Neural cell (in vitro differentiated cells): ENCODE measurements around the gene CASTOR2. TPM values are rescaled to one million over a fixed set of nuclear protein-coding genes. Genes with fewer than 3 reads are reported as not detected.

Experiments used
- H2AFZ ChIP-seq: fragments of 200-600, 300-800 bp; sonication (generic), shearing (Covaris generic); 2 replicates; pipeline ENCODE4 v1.6.0; 2014; ENCODE audit warnings: low read depth, mild to moderate bottlenecking, antibody characterized with exemption, low read length, moderate library complexity
- H3F3A ChIP-seq: fragments of 200-600 bp; shearing (Covaris generic); 2 replicates; pipeline ENCODE4 v1.6.1; 2016; ENCODE audit warnings: mild to moderate bottlenecking, moderate library complexity, mixed read lengths, antibody characterized with exemption, low read length; ENCODE audit not compliant: insufficient read depth, poor library complexity, severe bottlenecking
- H3K27ac ChIP-seq: fragments of 200-600, 300-800 bp; sonication (generic), shearing (Covaris generic); 2 replicates; pipeline ENCODE4 v1.5.1; 2014; ENCODE audit warnings: mild to moderate bottlenecking, low read length, moderate library complexity
- H3K27me3 ChIP-seq: fragments of 300-800, 200-600 bp; sonication (generic), shearing (Covaris generic); 2 replicates; pipeline ENCODE4 v1.6.0; 2014; ENCODE audit warnings: mild to moderate bottlenecking, low read depth, low read length, moderate library complexity; ENCODE audit not compliant: insufficient read depth
- H3K36me3 ChIP-seq: fragments of 300-800, 200-600 bp; sonication (generic), shearing (Covaris generic); 2 replicates; pipeline ENCODE4 v1.5.1; 2014; ENCODE audit warnings: mild to moderate bottlenecking, antibody characterized with exemption, low read length, moderate library complexity; ENCODE audit not compliant: insufficient read depth
- H3K4me2 ChIP-seq: fragments of 300-800, 200-600 bp; sonication (generic), shearing (Covaris generic); 2 replicates; pipeline ENCODE4 v1.6.0; 2014; ENCODE audit warnings: mild to moderate bottlenecking, low read length
- H3K4me3 ChIP-seq: fragments of 300-800, 200-600 bp; sonication (generic), shearing (Covaris generic); 2 replicates; pipeline ENCODE4 v1.5.1; 2014; ENCODE audit warnings: mild to moderate bottlenecking, low read length, moderate library complexity
- H3K79me2 ChIP-seq: fragments of 200-600 bp; shearing (Covaris generic); replicated peaks from 2 replicates; pipeline ENCODE4 v1.6.0; 2014; ENCODE audit warnings: mild to moderate bottlenecking, low read length, moderate library complexity; ENCODE audit not compliant: insufficient read depth
- H3K9ac ChIP-seq: fragments of 300-800, 200-600 bp; sonication (generic), shearing (Covaris generic); 2 replicates; pipeline ENCODE4 v1.6.1; 2016; ENCODE audit warnings: mild to moderate bottlenecking, low read length, mixed read lengths
- H3K9me2 ChIP-seq: fragments of 200-600 bp; shearing (Covaris generic); 2 replicates; pipeline ENCODE4 v1.6.1; 2016; ENCODE audit warnings: mild to moderate bottlenecking, low read length, mixed read lengths; ENCODE audit not compliant: insufficient read depth
- H3K9me3 ChIP-seq: fragments of 200-600, 300-800 bp; sonication (generic), shearing (Covaris generic); 2 replicates; pipeline ENCODE4 v1.6.1; 2016; ENCODE audit warnings: mild to moderate bottlenecking, mixed run types, low read length, moderate library complexity, mixed read lengths
- H4K20me1 ChIP-seq: fragments of 200-600 bp; shearing (Covaris generic); 2 replicates; pipeline ENCODE4 v1.6.1; 2016; ENCODE audit warnings: mild to moderate bottlenecking, mixed run types; ENCODE audit not compliant: insufficient read depth
- EP300 ChIP-seq: fragments of 450-650 bp; conservative IDR thresholded peaks from 2 replicates; pipeline ENCODE4 v1.6.1; 2014; ENCODE audit warnings: antibody characterized with exemption, mild to moderate bottlenecking, moderate library complexity; ENCODE audit not compliant: poor library complexity, severe bottlenecking
- EZH2 ChIP-seq: fragments of 200-600, 300-800 bp; shearing (Covaris generic), sonication (generic); IDR thresholded peaks from 2 replicates; pipeline ENCODE4 v1.6.1; 2014; ENCODE audit warnings: antibody characterized with exemption, low read length, borderline replicate concordance, mild to moderate bottlenecking; ENCODE audit not compliant: insufficient read depth, poor library complexity, severe bottlenecking
- MXI1 ChIP-seq: fragments of 450-650 bp; conservative IDR thresholded peaks from 2 replicates; pipeline ENCODE4 v1.6.1; 2014; ENCODE audit warnings: antibody characterized with exemption, mild to moderate bottlenecking; ENCODE audit not compliant: poor library complexity, severe bottlenecking
- POLR2AphosphoS5 ChIP-seq: IDR thresholded peaks from 2 replicates; pipeline ENCODE4 v1.6.1; 2012
- RAD21 ChIP-seq: fragments of 450-650 bp; conservative IDR thresholded peaks from 2 replicates; pipeline ENCODE4 v1.6.1; 2014; ENCODE audit warnings: antibody characterized with exemption, mild to moderate bottlenecking, moderate library complexity
- REST ChIP-seq: IDR thresholded peaks from 2 replicates; pipeline ENCODE4 v1.6.1; 2012; ENCODE audit warnings: borderline replicate concordance
- SMC3 ChIP-seq: fragments of 450-650 bp; conservative IDR thresholded peaks from 2 replicates; pipeline ENCODE4 v1.6.1; 2014; ENCODE audit warnings: antibody characterized with exemption, mild to moderate bottlenecking, moderate library complexity; ENCODE audit not compliant: poor library complexity
- TAF1 ChIP-seq: IDR thresholded peaks from 2 replicates; pipeline ENCODE4 v1.6.1; 2012; ENCODE audit warnings: low read depth
- polyA plus RNA-seq: library from polyadenylated mRNA; depleted of rRNA; stranded (reverse); fragments of >200 nt; gene quantifications from 2 replicates; pipeline ENCODE4 v1.2.3, GENCODE V29; 2014
- TF ChIP-seq, protein P1 (sequence below): fragments of 450-650 bp; IDR thresholded peaks from 2 replicates; pipeline ENCODE4 v1.5.1; 2014; ENCODE audit warnings: antibody characterized with exemption, mild to moderate bottlenecking, moderate library complexity; ENCODE audit not compliant: poor library complexity, severe bottlenecking

The CASTOR2 gene
- polyA plus RNA-seq, 1 donor from 2014 or later = 13.7 TPM

DNA sequence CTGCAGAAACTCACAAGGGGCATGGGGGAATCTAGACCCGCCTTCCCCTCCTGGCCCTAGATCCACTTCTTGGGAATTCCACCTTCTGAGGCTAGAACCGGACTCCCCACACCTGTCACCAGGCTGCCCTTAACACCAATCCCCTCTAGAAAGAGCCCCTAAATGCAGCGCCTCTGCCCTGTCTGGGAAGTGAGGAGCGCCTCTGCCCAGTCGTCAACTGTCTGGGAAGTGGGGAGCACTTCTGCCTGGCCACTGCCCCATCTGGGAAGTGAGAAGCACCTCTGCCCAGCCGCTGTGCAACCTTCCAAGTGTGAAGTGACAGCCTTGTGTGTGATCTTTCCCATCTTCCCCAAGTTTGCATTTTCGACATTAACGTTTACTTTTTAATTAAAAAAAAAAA, 100.3 kb downstream of the CASTOR2 start:
- Histone ChIP-seq H3K79me2 (no peaks in the 10 kb centered on the region), H2AFZ (no peak overlapping the region), H3K36me3 (no peaks in the 10 kb centered on the region), H3K4me2 (no peak overlapping the region), H3K9me3 (no peaks in the 10 kb centered on the region), H3K9ac (no peak overlapping the region), H4K20me1 (no peaks in the 10 kb centered on the region), H3K27ac (no peak overlapping the region), H3K4me3 (no peak overlapping the region), H3K9me2 (no peaks in the 10 kb centered on the region), H3F3A (no peaks in the 10 kb centered on the region), H3K27me3 (no peaks in the 10 kb centered on the region)
- no peak for TF ChIP-seq EP300
- no peak for TF ChIP-seq MXI1
- TF ChIP-seq POLR2AphosphoS5 = no peak
- TF ChIP-seq, protein P1, sequence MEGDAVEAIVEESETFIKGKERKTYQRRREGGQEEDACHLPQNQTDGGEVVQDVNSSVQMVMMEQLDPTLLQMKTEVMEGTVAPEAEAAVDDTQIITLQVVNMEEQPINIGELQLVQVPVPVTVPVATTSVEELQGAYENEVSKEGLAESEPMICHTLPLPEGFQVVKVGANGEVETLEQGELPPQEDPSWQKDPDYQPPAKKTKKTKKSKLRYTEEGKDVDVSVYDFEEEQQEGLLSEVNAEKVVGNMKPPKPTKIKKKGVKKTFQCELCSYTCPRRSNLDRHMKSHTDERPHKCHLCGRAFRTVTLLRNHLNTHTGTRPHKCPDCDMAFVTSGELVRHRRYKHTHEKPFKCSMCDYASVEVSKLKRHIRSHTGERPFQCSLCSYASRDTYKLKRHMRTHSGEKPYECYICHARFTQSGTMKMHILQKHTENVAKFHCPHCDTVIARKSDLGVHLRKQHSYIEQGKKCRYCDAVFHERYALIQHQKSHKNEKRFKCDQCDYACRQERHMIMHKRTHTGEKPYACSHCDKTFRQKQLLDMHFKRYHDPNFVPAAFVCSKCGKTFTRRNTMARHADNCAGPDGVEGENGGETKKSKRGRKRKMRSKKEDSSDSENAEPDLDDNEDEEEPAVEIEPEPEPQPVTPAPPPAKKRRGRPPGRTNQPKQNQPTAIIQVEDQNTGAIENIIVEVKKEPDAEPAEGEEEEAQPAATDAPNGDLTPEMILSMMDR = no peak
- TF ChIP-seq REST = no peak
- TF ChIP-seq RAD21 = no peak
- TF ChIP-seq SMC3 = no peak

GRCh38 chr7:75066521-75066920, 102.0 kb downstream of the CASTOR2 start:
- Histone ChIP-seq H3K36me3 (no peaks in the 10 kb centered on the region), H3F3A (no peaks in the 10 kb centered on the region), H3K4me2 (no peak overlapping the region)

More at GRCh38 chr7:75066521-75066920, 102.0 kb downstream of the CASTOR2 start:
- no peaks in the 10 kb centered on the region for H4K20me1 ChIP-seq
- no peak overlapping the region for H3K27ac ChIP-seq
- H3K9me2 ChIP-seq = no peaks in the 10 kb centered on the region
- no peak overlapping the region for H3K9ac ChIP-seq
- H3K27me3 ChIP-seq = no peaks in the 10 kb centered on the region
- no peak overlapping the region for H2AFZ ChIP-seq
- no peaks in the 10 kb centered on the region for H3K9me3 ChIP-seq
- no peaks in the 10 kb centered on the region for H3K79me2 ChIP-seq
- H3K4me3 ChIP-seq = no peak overlapping the region
- no peak for TF ChIP-seq REST
- TF ChIP-seq RAD21 = no peak
- TF ChIP-seq TAF1 = no peak
- TF ChIP-seq, protein P1 = no peak
- no peak for TF ChIP-seq MXI1
- TF ChIP-seq EZH2 = no peak
- TF ChIP-seq EP300 = no peak
- no peak for TF ChIP-seq SMC3
- no peak for TF ChIP-seq POLR2AphosphoS5
